Measurements from ENCODE around the gene NRF1. TPM values are rescaled to one million over a fixed set of nuclear protein-coding genes. Genes with fewer than 3 reads are reported as not detected.

The NRF1 gene
- total and polyA plus RNA-seq, 10 of the 15 experiments (the other 5 are each of a cell fraction or from before 2014, with no cell fraction given), result 3.5 to 23.1 (median 13.5) TPM

DNA sequence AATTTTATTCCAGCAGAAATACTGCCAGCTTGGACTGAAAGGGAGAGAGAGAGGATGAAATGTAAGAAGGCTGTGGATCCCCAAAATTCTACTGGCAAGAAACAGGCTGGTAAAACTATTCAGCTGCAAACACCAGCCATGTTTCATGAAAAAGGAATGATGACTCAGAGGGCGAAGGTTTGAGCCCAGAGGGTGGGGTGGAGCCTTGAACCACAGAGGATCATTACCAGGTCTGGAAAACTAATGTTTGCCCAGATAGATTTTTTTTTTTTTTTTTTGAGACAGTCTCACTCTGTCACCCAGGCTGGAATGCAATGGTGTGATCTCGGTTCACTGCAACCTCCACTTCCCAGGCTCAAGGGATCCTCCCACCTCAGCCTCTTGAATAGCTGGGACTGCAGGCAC is 41.7 kb upstream of the NRF1 start:
- intact Hi-C loops (cut with micrococcal nuclease; ENCODE audit: unreplicated experiment), result no loop called here
- BruUV-seq (replicated peaks), result no TSS peak
- Histone ChIP-seq H3K9me3 (replicated peaks; ENCODE audit: control insufficient read depth, insufficient read depth, low read length) (no peaks in the 10 kb centered on the region), H3K4me1 (ENCODE audit: control insufficient read depth, insufficient read depth, low read length) (no peaks in the 10 kb centered on the region), H3K27ac (ENCODE audit: control insufficient read depth, insufficient read depth) (no peak overlapping the region), H4K20me1 (ENCODE audit: control insufficient read depth, insufficient read depth) (no peaks in the 10 kb centered on the region), H3K4me2 (ENCODE audit: control insufficient read depth, insufficient read depth) (no peak overlapping the region), H3K27me3 (replicated peaks in 1 of 2; ENCODE audit: control insufficient read depth in 2 of 2, insufficient read depth in 2 of 2, low read length in 1 of 2) (no peaks in the 10 kb centered on the region), H3K4me3 (no peak overlapping the region), H3K9ac (ENCODE audit: control insufficient read depth, insufficient read depth, low read length) (no peak overlapping the region), H3K79me2 (ENCODE audit: control insufficient read depth, insufficient read depth, low read length) (no peaks in the 10 kb centered on the region), H2AFZ (ENCODE audit: control insufficient read depth, low read depth, low read length) (no peak overlapping the region), H3K36me3 (ENCODE audit: control insufficient read depth in 2 of 2, insufficient read depth in 2 of 2, low read length in 1 of 2) (no peaks in the 10 kb centered on the region)
- DNase-seq (ENCODE audit: low read depth, low spot score) (no peak), FAIRE-seq (no peak), ATAC-seq (no peak)
- SMC1A ChIA-PET (ENCODE audit: uncharacterized antibody, unreplicated experiment), result interaction anchor here (0.6 kb wide), 1 partner anchor 22 kb away, joined by 3 read pairs; no protein-coding TSS in a partner anchor
- 44% methylated on average over 2 of the region's 2 CpGs for WGBS (ENCODE audit: insufficient coverage, insufficient replicate concordance, low lambda C conversion rate, missing lambda C conversion rate)
- in situ Hi-C loops (cut with MboI), result no loop called here
- CTCF ChIA-PET, result no interaction called here
- TF ChIP-seq ATF7 (IDR thresholded peaks at IDR 0.05; ENCODE audit: low read depth) (no peak), EED (IDR thresholded peaks at IDR 0.05; ENCODE audit: low read depth) (no peak), CBX3 (IDR thresholded peaks at IDR 0.05; ENCODE audit: borderline replicate concordance, low read depth) (no peak), IKZF2 (IDR thresholded peaks at IDR 0.05) (no peak), NR2C1 (IDR thresholded peaks at IDR 0.05) (no peak), ETV6 (conservative IDR thresholded peaks at IDR 0.05 in 1 of 2, IDR thresholded peaks at IDR 0.05 in 1 of 2; ENCODE audit: borderline replicate concordance in 1 of 2, low read depth in 1 of 2) (no peak), ZZZ3 (IDR thresholded peaks at IDR 0.05; ENCODE audit: control insufficient read depth, insufficient read length, low read depth) (no peak)
- TF ChIP-seq, protein P1, sequence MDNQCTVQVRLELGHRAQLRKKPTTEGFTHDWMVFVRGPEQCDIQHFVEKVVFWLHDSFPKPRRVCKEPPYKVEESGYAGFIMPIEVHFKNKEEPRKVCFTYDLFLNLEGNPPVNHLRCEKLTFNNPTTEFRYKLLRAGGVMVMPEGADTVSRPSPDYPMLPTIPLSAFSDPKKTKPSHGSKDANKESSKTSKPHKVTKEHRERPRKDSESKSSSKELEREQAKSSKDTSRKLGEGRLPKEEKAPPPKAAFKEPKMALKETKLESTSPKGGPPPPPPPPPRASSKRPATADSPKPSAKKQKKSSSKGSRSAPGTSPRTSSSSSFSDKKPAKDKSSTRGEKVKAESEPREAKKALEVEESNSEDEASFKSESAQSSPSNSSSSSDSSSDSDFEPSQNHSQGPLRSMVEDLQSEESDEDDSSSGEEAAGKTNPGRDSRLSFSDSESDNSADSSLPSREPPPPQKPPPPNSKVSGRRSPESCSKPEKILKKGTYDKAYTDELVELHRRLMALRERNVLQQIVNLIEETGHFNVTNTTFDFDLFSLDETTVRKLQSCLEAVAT (IDR thresholded peaks at IDR 0.05), result no peak
- TF ChIP-seq, protein P2, sequence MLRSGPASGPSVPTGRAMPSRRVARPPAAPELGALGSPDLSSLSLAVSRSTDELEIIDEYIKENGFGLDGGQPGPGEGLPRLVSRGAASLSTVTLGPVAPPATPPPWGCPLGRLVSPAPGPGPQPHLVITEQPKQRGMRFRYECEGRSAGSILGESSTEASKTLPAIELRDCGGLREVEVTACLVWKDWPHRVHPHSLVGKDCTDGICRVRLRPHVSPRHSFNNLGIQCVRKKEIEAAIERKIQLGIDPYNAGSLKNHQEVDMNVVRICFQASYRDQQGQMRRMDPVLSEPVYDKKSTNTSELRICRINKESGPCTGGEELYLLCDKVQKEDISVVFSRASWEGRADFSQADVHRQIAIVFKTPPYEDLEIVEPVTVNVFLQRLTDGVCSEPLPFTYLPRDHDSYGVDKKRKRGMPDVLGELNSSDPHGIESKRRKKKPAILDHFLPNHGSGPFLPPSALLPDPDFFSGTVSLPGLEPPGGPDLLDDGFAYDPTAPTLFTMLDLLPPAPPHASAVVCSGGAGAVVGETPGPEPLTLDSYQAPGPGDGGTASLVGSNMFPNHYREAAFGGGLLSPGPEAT (IDR thresholded peaks at IDR 0.05; ENCODE audit: low read depth), result no peak
- TF ChIP-seq, protein P3, sequence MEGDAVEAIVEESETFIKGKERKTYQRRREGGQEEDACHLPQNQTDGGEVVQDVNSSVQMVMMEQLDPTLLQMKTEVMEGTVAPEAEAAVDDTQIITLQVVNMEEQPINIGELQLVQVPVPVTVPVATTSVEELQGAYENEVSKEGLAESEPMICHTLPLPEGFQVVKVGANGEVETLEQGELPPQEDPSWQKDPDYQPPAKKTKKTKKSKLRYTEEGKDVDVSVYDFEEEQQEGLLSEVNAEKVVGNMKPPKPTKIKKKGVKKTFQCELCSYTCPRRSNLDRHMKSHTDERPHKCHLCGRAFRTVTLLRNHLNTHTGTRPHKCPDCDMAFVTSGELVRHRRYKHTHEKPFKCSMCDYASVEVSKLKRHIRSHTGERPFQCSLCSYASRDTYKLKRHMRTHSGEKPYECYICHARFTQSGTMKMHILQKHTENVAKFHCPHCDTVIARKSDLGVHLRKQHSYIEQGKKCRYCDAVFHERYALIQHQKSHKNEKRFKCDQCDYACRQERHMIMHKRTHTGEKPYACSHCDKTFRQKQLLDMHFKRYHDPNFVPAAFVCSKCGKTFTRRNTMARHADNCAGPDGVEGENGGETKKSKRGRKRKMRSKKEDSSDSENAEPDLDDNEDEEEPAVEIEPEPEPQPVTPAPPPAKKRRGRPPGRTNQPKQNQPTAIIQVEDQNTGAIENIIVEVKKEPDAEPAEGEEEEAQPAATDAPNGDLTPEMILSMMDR (IDR thresholded peaks at IDR 0.05 in 2 of 3, conservative IDR thresholded peaks at IDR 0.05 in 1 of 3; ENCODE audit: control insufficient read depth in 2 of 3, extremely low read depth in 1 of 3, insufficient read depth in 1 of 3, low read depth in 3 of 3, low read length in 3 of 3), result no peak
- RAD21 ChIA-PET (ENCODE audit: unreplicated experiment), result no interaction called here
- POLR2A ChIA-PET, result no interaction called here
